Endothelial cell of umbilical vein (primary cell): ENCODE results near the gene POLR1D. TPM values are rescaled to one million over a fixed set of nuclear protein-coding genes. Genes with fewer than 3 reads are reported as not detected.

Experiments
- BruUV-seq: library from RNA; stranded (reverse); fragments of 400-500 nt; replicated peaks from 2 replicates; lab custom pipeline; 2021; lab: Mats Ljungman, UMichigan
- CTCF ChIA-PET: fragments of 300-600, 350-600 bp; sonication (Branson Sonifier 250); formaldehyde crosslinking; loops from one replicate; lab custom pipeline; 2021; ENCODE audit warnings: antibody characterized with exemption, inconsistent platforms; lab: Charles Lee
- POLR2A ChIA-PET: fragments of 300-600, 350-600 bp; sonication (Branson Sonifier 250); formaldehyde crosslinking; loops from one replicate; lab custom pipeline; 2021; ENCODE audit warnings: antibody characterized with exemption, inconsistent platforms; lab: Charles Lee
- DNase-seq: peaks from one replicate; pipeline ENCODE4 v3.0.0-alpha.2; 2011; ENCODE audit warnings: low read depth, low spot score
- FAIRE-seq: peaks from 2 replicates; lab custom pipeline; 2011; peaks lifted over from hg19 to GRCh38; lab: Jason Lieb, UNC
- H2AFZ ChIP-seq: 2 replicates; pipeline ENCODE4 v1.6.0; 2012; ENCODE audit warnings: low read depth, low read length, control low read depth, inconsistent platforms
- H3K27ac ChIP-seq: 2 replicates; pipeline ENCODE4 v1.5.1; 2011; ENCODE audit warnings: low read depth, mild to moderate bottlenecking, control low read depth, low read length, moderate library complexity; ENCODE audit not compliant: insufficient read depth
- H3K27me3 ChIP-seq, 2 experiments: 2 replicates each; pipeline versions ENCODE4 v1.6.0 to v1.6.1; 2011; ENCODE audit warnings: low read length in 2 of 2, mixed read lengths in 1 of 2; ENCODE audit not compliant: control insufficient read depth in 2 of 2, insufficient read depth in 2 of 2
- H3K36me3 ChIP-seq, 2 experiments: 2 replicates in 1 of 2; 3 replicates in 1 of 2; pipeline ENCODE4 v1.5.1; 2011; ENCODE audit warnings: low read length in 2 of 2, mild to moderate bottlenecking in 1 of 2, moderate library complexity in 1 of 2; ENCODE audit not compliant: control insufficient read depth in 2 of 2, insufficient read depth in 2 of 2; ENCODE audit errors: extremely low read depth in 1 of 2
- H3K4me1 ChIP-seq: 3 replicates; pipeline ENCODE4 v1.5.1; 2011; ENCODE audit warnings: mild to moderate bottlenecking, low read length; ENCODE audit not compliant: control insufficient read depth, insufficient read depth; ENCODE audit errors: extremely low read depth
- H3K4me2 ChIP-seq: 2 replicates; pipeline ENCODE4 v1.6.1; 2011; ENCODE audit warnings: low read length, control low read depth, mixed read lengths; ENCODE audit not compliant: insufficient read depth
- H3K4me3 ChIP-seq, 3 experiments: fragments of 200-600 bp in 1 of 3; sonication (generic), shearing (Covaris generic) in 1 of 3; replicated peaks in 1 of 3; 2 replicates each; pipeline ENCODE4 v1.5.1; 2011 to 2016; ENCODE audit warnings: control low read depth in 3 of 3, low read length in 3 of 3, mild to moderate bottlenecking in 2 of 3, inconsistent platforms in 1 of 3, low read depth in 1 of 3, moderate library complexity in 1 of 3; ENCODE audit not compliant: insufficient read depth in 1 of 3
- H3K79me2 ChIP-seq: 2 replicates; pipeline ENCODE4 v1.6.0; 2012; ENCODE audit warnings: low read length, inconsistent platforms; ENCODE audit not compliant: control insufficient read depth, insufficient read depth
- H3K9ac ChIP-seq: replicated peaks from 2 replicates; pipeline ENCODE3; 2011; ENCODE audit warnings: low read length, control low read depth; ENCODE audit not compliant: insufficient read depth; ENCODE audit errors: extremely low read depth
- H3K9me1 ChIP-seq: replicated peaks from 3 replicates; pipeline ENCODE4 v1.6.0; 2011; ENCODE audit warnings: mild to moderate bottlenecking, low read length; ENCODE audit not compliant: control insufficient read depth, insufficient read depth; ENCODE audit errors: extremely low read depth
- H3K9me3 ChIP-seq: replicated peaks from 2 replicates; pipeline ENCODE4 v1.5.1; 2012; ENCODE audit warnings: low read length, inconsistent platforms; ENCODE audit not compliant: control insufficient read depth, insufficient read depth
- H4K20me1 ChIP-seq: replicated peaks from 2 replicates; pipeline ENCODE3; 2011; ENCODE audit warnings: mild to moderate bottlenecking, low read length; ENCODE audit not compliant: control insufficient read depth, insufficient read depth; ENCODE audit errors: extremely low read depth
- EZH2 ChIP-seq: IDR thresholded peaks from 2 replicates; pipeline ENCODE4 v1.6.1; 2012; ENCODE audit warnings: borderline replicate concordance, low read depth, mild to moderate bottlenecking, moderate library complexity, low read length, inconsistent platforms; ENCODE audit not compliant: severe bottlenecking
- FOS ChIP-seq: IDR thresholded peaks from 2 replicates; pipeline ENCODE4 v1.6.1; 2011; ENCODE audit warnings: mild to moderate bottlenecking, low read length, moderate library complexity, borderline replicate concordance; ENCODE audit not compliant: insufficient read depth
- GATA2 ChIP-seq: IDR thresholded peaks from 2 replicates; pipeline ENCODE4 v1.7.0; 2011; ENCODE audit warnings: low read depth, mild to moderate bottlenecking, moderate library complexity, mixed read lengths, low read length; ENCODE audit not compliant: insufficient read length, insufficient read depth
- JUN ChIP-seq: IDR thresholded peaks from 2 replicates; pipeline ENCODE4 v1.6.1; 2011; ENCODE audit warnings: borderline replicate concordance, low read depth; ENCODE audit not compliant: insufficient read length, insufficient read depth
- MYC ChIP-seq: IDR thresholded peaks from one replicate; pipeline ENCODE4 v1.6.1; 2011; ENCODE audit warnings: mild to moderate bottlenecking, low read depth, low read length
- POLR2A ChIP-seq: IDR thresholded peaks from 2 replicates; pipeline ENCODE4 v1.6.1; 2012; ENCODE audit warnings: low read depth, mild to moderate bottlenecking, control low read depth, low read length
- POLR2AphosphoS5 ChIP-seq: IDR thresholded peaks from 2 replicates; pipeline ENCODE4 v1.6.1; 2012; ENCODE audit warnings: low read depth, mild to moderate bottlenecking, control low read depth, low read length, moderate library complexity; ENCODE audit not compliant: insufficient read depth
- dilution Hi-C: fragments of 300-500 bp; cut with MboI; formaldehyde crosslinking; loops from one replicate; pipeline ENCODE4 v1.15.0; 2019; ENCODE audit warnings: low sequenced_read_pairs; ENCODE audit not compliant: extremely low pct_ligation_motif_present
- intact Hi-C: fragments of 100-400 bp; cut with micrococcal nuclease; formaldehyde crosslinking; loops from one replicate; pipeline ENCODE4 v1.10.0; 2022
- polyA plus RNA-seq, 4 experiments: library from polyadenylated mRNA; depleted of rRNA in 3 of 4; stranded (reverse) in 3 of 4; unstranded in 1 of 4; fragments of >200 nt; gene quantifications; 2 replicates each; pipeline versions ENCODE4 v1.2.1 to v1.2.3, GENCODE V29; 2011 to 2012; ENCODE audit warnings: missing spikeins in 1 of 4
- total RNA-seq: library from RNA; stranded (reverse); gene quantifications from 2 replicates; pipeline ENCODE4 v1.2.3, GENCODE V29; 2021
- TF ChIP-seq, protein P1 (sequence below), 2 donors: IDR thresholded peaks; 1 replicate in 1 of 2; 2 replicates in 1 of 2; pipeline ENCODE4 v1.5.1; 2011; ENCODE audit warnings: low read length in 2 of 2, mild to moderate bottlenecking in 2 of 2, moderate library complexity in 2 of 2, control low read depth in 1 of 2, inconsistent platforms in 1 of 2, low read depth in 1 of 2; ENCODE audit not compliant: insufficient read depth in 1 of 2; ENCODE audit errors: extremely low read depth in 1 of 2
- TF ChIP-seq, protein P2 (sequence below): IDR thresholded peaks from 2 replicates; pipeline ENCODE4 v1.6.1; 2011; ENCODE audit not compliant: insufficient read depth, insufficient read length

The POLR1D gene
- total and polyA plus RNA-seq, 2 donors (not counting 3 experiments of a cell fraction or from before 2014, with no cell fraction given): 90.7 to 111 TPM

DNA sequence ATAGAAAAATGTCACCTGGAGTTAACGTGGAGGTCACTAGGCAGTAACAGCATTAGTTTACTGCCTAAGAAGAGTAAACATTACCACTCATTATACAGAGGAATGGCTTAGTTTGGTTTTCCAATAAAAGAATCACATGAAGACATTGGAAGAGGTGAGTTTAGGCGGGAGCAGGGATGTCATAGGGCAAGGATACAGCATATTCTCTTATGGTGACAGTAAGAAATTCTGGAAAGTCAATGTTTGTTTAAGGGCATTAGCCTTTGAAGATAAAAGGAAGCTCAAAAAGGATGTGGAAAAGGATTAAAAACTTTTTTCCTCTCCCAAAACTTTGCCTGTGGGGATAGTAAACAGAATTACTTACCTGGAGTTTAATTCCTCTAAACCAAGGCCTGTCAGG lies 4.1 kb downstream of the POLR1D start:
- Histone ChIP-seq H3K27ac (no peak overlapping the region), H3K79me2 (peaks cover 58% of the 10 kb centered on the region), H3K9me3 (no peaks in the 10 kb centered on the region), H3K4me1 (peaks cover 4% of the 10 kb centered on the region), H2AFZ (no peak overlapping the region), H3K4me2 (no peak overlapping the region), H3K9me1 (no peaks in the 10 kb centered on the region), H3K9ac (no peak overlapping the region), H4K20me1 (no peaks in the 10 kb centered on the region), H3K36me3 (peaks cover 2 to 4% of the 10 kb centered on the region in 2 experiments), H3K27me3 (no peaks in the 10 kb centered on the region), H3K4me3 (no peak overlapping the region)
- TF ChIP-seq, protein P1, sequence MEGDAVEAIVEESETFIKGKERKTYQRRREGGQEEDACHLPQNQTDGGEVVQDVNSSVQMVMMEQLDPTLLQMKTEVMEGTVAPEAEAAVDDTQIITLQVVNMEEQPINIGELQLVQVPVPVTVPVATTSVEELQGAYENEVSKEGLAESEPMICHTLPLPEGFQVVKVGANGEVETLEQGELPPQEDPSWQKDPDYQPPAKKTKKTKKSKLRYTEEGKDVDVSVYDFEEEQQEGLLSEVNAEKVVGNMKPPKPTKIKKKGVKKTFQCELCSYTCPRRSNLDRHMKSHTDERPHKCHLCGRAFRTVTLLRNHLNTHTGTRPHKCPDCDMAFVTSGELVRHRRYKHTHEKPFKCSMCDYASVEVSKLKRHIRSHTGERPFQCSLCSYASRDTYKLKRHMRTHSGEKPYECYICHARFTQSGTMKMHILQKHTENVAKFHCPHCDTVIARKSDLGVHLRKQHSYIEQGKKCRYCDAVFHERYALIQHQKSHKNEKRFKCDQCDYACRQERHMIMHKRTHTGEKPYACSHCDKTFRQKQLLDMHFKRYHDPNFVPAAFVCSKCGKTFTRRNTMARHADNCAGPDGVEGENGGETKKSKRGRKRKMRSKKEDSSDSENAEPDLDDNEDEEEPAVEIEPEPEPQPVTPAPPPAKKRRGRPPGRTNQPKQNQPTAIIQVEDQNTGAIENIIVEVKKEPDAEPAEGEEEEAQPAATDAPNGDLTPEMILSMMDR (IDR thresholded peaks at IDR 0.05; ENCODE audit: extremely low read depth in 1 of 2, insufficient read depth in 1 of 2, low read depth in 1 of 2, low read length in 2 of 2): no peak
- TF ChIP-seq POLR2A (no peak), FOS (no peak)
- TF ChIP-seq, protein P2, sequence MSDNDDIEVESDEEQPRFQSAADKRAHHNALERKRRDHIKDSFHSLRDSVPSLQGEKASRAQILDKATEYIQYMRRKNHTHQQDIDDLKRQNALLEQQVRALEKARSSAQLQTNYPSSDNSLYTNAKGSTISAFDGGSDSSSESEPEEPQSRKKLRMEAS: no peak
- dilution Hi-C loops: no loop called here
- DNase-seq (no peak), FAIRE-seq (no peak)
- intact Hi-C loops: loop anchor here (10.0 kb wide), 1 partner anchor 169 kb away; the partner anchor contains the start of gene GSX1
- POLR2A ChIA-PET: no interaction called here
- no TSS peak for BruUV-seq
- CTCF ChIA-PET: interaction anchor here (1.0 kb wide), 1 partner anchor 13 kb away, joined by 3 read pairs; no protein-coding TSS in a partner anchor

DNA sequence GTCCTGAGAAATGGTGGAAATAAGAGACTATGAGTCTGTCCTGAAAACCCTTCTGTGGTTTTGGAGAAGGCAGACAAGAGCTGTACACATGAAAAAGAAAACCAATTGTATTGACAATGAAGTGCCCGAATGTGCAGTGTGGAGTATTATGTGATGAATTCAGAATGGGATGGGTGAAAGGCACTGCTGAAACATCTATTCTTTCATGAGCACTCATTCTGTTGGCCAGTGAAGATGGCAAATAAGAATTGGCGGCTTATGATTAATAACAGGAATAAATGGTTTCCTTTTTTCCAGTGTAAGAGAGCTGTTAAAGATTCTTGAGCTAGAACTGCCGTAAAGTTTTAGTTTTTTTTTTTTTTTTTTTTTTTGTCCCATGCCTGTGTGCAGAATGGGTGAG lies 5.7 kb downstream of the POLR1D start:
- dilution Hi-C loops: no loop called here
- no TSS peak for BruUV-seq
- Histone ChIP-seq H3K4me1 (no peaks in the 10 kb centered on the region), H4K20me1 (no peaks in the 10 kb centered on the region), H3K4me3 (no peak overlapping the region), H3K9me1 (no peaks in the 10 kb centered on the region), H3K9me3 (no peaks in the 10 kb centered on the region), H3K79me2 (peaks cover 60% of the 10 kb centered on the region), H3K9ac (no peak overlapping the region), H3K27me3 (no peaks in the 10 kb centered on the region), H3K27ac (no peak overlapping the region), H3K36me3 (peaks cover 2 to 4% of the 10 kb centered on the region in 2 experiments), H3K4me2 (no peak overlapping the region), H2AFZ (no peak overlapping the region)
- FAIRE-seq (no peak), DNase-seq (no peak)
- ChIA-PET POLR2A (interaction anchor here (0.7 kb wide), 1 partner anchor 11 kb away, joined by 3 read pairs; no protein-coding TSS in a partner anchor), CTCF (interaction anchor here (0.7 kb wide), 1 partner anchor 11 kb away, joined by 3 read pairs; no protein-coding TSS in a partner anchor)
- intact Hi-C loops: loop anchor here (10.0 kb wide), 1 partner anchor 167 kb away; the partner anchor contains the start of gene GSX1
- no peak for TF ChIP-seq GATA2
- TF ChIP-seq POLR2AphosphoS5: no peak
- TF ChIP-seq JUN: no peak
- TF ChIP-seq MYC: no peak
- TF ChIP-seq FOS: no peak
- no peak for TF ChIP-seq POLR2A
- TF ChIP-seq, protein P1 (IDR thresholded peaks at IDR 0.05; ENCODE audit: extremely low read depth in 1 of 2, insufficient read depth in 1 of 2, low read depth in 1 of 2, low read length in 2 of 2): no peak
- no peak for TF ChIP-seq EZH2
- TF ChIP-seq, protein P2: no peak
